Thyroid gland (tissue), 4 donors: ENCODE data around the gene PIGM.

ENCODE experiments used
- CTCF ChIP-seq, 6 experiments: fragments of 200-600 bp in 3 of 6; fragments of 450-650 bp in 3 of 6; sonication (generic) in 3 of 6; IDR thresholded peaks; one replicate each; pipeline ENCODE4 v1.5.1; 2016 to 2019; ENCODE audit warnings: antibody characterized with exemption in 6 of 6, mild to moderate bottlenecking in 2 of 6, inconsistent platforms in 1 of 6, moderate library complexity in 1 of 6
- POLR2A ChIP-seq, 2 donors: fragments of 450-650 bp; IDR thresholded peaks; one replicate each; pipeline ENCODE4 v1.6.1; 2017; ENCODE audit warnings: antibody characterized with exemption in 2 of 2, mild to moderate bottlenecking in 2 of 2, moderate library complexity in 1 of 2

GRCh38 chr1:160058087-160058486 is 26.3 kb upstream of the PIGM start:
- TF ChIP-seq CTCF (IDR thresholded peaks at IDR 0.05) (peak in 2 of 6 experiments; percentile 21 to 23), POLR2A (IDR thresholded peaks at IDR 0.05) (no peak)
